HepG2 (cell line): ENCODE results near the gene LAMB4.

Experiments
- CHCHD3 ChIP-seq: sonication (generic); formaldehyde crosslinking; IDR thresholded peaks from 2 replicates; pipeline ENCODE4 v1.8.0; 2022; ENCODE audit warnings: mild to moderate bottlenecking, missing genetic modification reagents, moderate library complexity
- CTCF ChIP-seq: sonication (generic); formaldehyde crosslinking; IDR thresholded peaks from 2 replicates; pipeline ENCODE4 v1.5.0; 2020; ENCODE audit warnings: mild to moderate bottlenecking, missing genetic modification reagents, moderate library complexity
- HOXA9 ChIP-seq: sonication (generic); formaldehyde crosslinking; IDR thresholded peaks from 2 replicates; pipeline ENCODE4 v1.8.1; 2022; ENCODE audit warnings: missing genetic modification reagents, mild to moderate bottlenecking, moderate library complexity, borderline replicate concordance
- KLF13 ChIP-seq: sonication (generic); formaldehyde crosslinking; IDR thresholded peaks from 2 replicates; pipeline ENCODE4 v1.4.0; 2020; ENCODE audit warnings: mild to moderate bottlenecking, missing genetic modification reagents
- SMC3 ChIP-seq: IDR thresholded peaks from 2 replicates; pipeline ENCODE4 v1.6.1; 2011; ENCODE audit warnings: low read length, improper control_type of control experiment
- ZNF329 ChIP-seq: sonication (generic); formaldehyde crosslinking; IDR thresholded peaks from 2 replicates; pipeline ENCODE4 v1.9.0; 2021; ENCODE audit warnings: low read depth, mild to moderate bottlenecking, missing genetic modification reagents
- ZNF333 ChIP-seq: sonication (generic); formaldehyde crosslinking; IDR thresholded peaks from 2 replicates; pipeline ENCODE4 v1.4.0; 2020; ENCODE audit warnings: mild to moderate bottlenecking, missing genetic modification reagents, borderline replicate concordance
- ZNF33B ChIP-seq: sonication (generic); formaldehyde crosslinking; IDR thresholded peaks from 2 replicates; pipeline ENCODE4 v1.5.1; 2020; ENCODE audit warnings: mild to moderate bottlenecking, missing genetic modification reagents
- ZNF549 ChIP-seq: sonication (generic); formaldehyde crosslinking; IDR thresholded peaks from 2 replicates; pipeline ENCODE4 v1.5.0; 2020; ENCODE audit warnings: missing genetic modification reagents
- ZNF552 ChIP-seq: sonication (generic); formaldehyde crosslinking; IDR thresholded peaks from 2 replicates; pipeline ENCODE4 v1.9.0; 2022; ENCODE audit warnings: missing genetic modification reagents, mild to moderate bottlenecking, borderline replicate concordance
- ZNF704 ChIP-seq: sonication (generic); formaldehyde crosslinking; IDR thresholded peaks from 2 replicates; pipeline ENCODE4 v1.8.1; 2023; ENCODE audit warnings: mild to moderate bottlenecking, inconsistent platforms, moderate library complexity, missing genetic modification reagents, borderline replicate concordance

GRCh38 chr7:108120196-108120595 is 10.0 kb downstream of the LAMB4 start:
- TF ChIP-seq ZNF552 (CRISPR knock-in tag), result no peak
- no peak for TF ChIP-seq CTCF (CRISPR knock-in tag)
- TF ChIP-seq ZNF333, result no peak
- TF ChIP-seq KLF13, result no peak
- TF ChIP-seq CHCHD3 (CRISPR knock-in tag), result no peak
- TF ChIP-seq HOXA9 (CRISPR knock-in tag), result no peak
- TF ChIP-seq ZNF704, result no peak
- TF ChIP-seq ZNF549 (CRISPR knock-in tag), result no peak
- TF ChIP-seq ZNF329, result no peak
- no peak for TF ChIP-seq SMC3
- no peak for TF ChIP-seq ZNF33B (CRISPR knock-in tag)
